Adrenal gland (tissue), 12 donors: ENCODE measurements around the gene POPDC2. TPM values are rescaled to one million over a fixed set of nuclear protein-coding genes. Genes with fewer than 3 reads are reported as not detected.
A peak's percentile ranks its signal among the peaks of the same experiment; 100 is the strongest.

Experiments
- DNase-seq, 7 donors: peaks; one replicate each; pipeline ENCODE4 v3.0.0-alpha.2; 2019 to 2020
- H3K27ac ChIP-seq, 5 donors: fragments of 200-600 bp; sonication (generic) in 4 of 5; 1 replicate in 3 of 5; 2 replicates in 2 of 5; pipeline versions ENCODE4 v1.5.1 to v1.8.0; 2016 to 2020; ENCODE audit warnings: mild to moderate bottlenecking in 1 of 5
- H3K27me3 ChIP-seq: fragments of 200-600 bp; 2 replicates; pipeline ENCODE4 v1.8.0; 2021
- H3K36me3 ChIP-seq, 2 donors: fragments of 200-600 bp; replicated peaks in 1 of 2; 1 replicate in 1 of 2; 2 replicates in 1 of 2; pipeline versions ENCODE4 v1.5.1 to v1.8.0; 2018 to 2022
- H3K4me1 ChIP-seq, 2 donors: fragments of 200-600 bp; replicated peaks in 1 of 2; 1 replicate in 1 of 2; 2 replicates in 1 of 2; pipeline versions ENCODE4 v1.5.1 to v1.8.0; 2018 to 2021
- H3K4me3 ChIP-seq, 4 donors: fragments of 200-600 bp; sonication (generic) in 3 of 4; one replicate each; pipeline ENCODE4 v1.5.1; 2016 to 2018
- H3K9me3 ChIP-seq, 3 donors: fragments of 200-600 bp; sonication (generic) in 1 of 3; replicated peaks in 1 of 3; 1 replicate in 2 of 3; 2 replicates in 1 of 3; pipeline versions ENCODE4 v1.5.1 to v1.8.0; 2016 to 2021
- POLR2A ChIP-seq, 2 donors: fragments of 450-650 bp; IDR thresholded peaks; one replicate each; pipeline ENCODE4 v1.6.1; 2017; ENCODE audit warnings: antibody characterized with exemption in 2 of 2, mild to moderate bottlenecking in 2 of 2, moderate library complexity in 1 of 2
- WGBS, 4 donors: extraction: QIAGEN DNeasy Blood & Tissue Kit in 2 of 4; methylation state at CpG; one replicate each; pipeline versions ENCODE4 v1.1.5 to v1.1.7; 2013 to 2017; 5-methylcytosine and 5-hydroxymethylcytosine counted together
- intact Hi-C, 2 donors: fragments of 100-400 bp; cut with DNase I; formaldehyde crosslinking; loops; one replicate each; pipeline versions ENCODE4 v1.14.1 to v1.15.0; 2022 to 2023
- polyA plus RNA-seq, 3 donors: library from polyadenylated mRNA; stranded (reverse); fragments of 200-250 nt in 2 of 3; fragments of 350-450 nt in 1 of 3; fragmentation: Illumina TruSeq in 1 of 3; extraction: RNeasy Lipid Tissue Mini Kit (QIAGEN cat#74804) in 1 of 3; gene quantifications; one replicate each; pipeline ENCODE4 v1.2.3, GENCODE V29; 2013 to 2014
- total RNA-seq, 9 donors: library from RNA; depleted of rRNA in 4 of 9; stranded (reverse); fragments of >200 nt in 4 of 9; fragments of 120-200 nt in 1 of 9; fragmentation: NEBNext Ultra II Directional in 1 of 9; extraction: Animal tissue kit (Norgen Biotek cat#: 25700) in 1 of 9; gene quantifications; one replicate each; pipeline versions ENCODE4 v1.1.0 to v1.2.4, GENCODE V29; 2013 to 2023
- TF ChIP-seq, protein P1 (sequence below), 6 experiments: fragments of 450-650 bp in 4 of 6; fragments of 200-600 bp in 2 of 6; sonication (generic) in 1 of 6; IDR thresholded peaks; 1 replicate in 5 of 6; 2 replicates in 1 of 6; pipeline versions ENCODE4 v1.5.1 to v1.8.0; 2016 to 2021; ENCODE audit warnings: antibody characterized with exemption in 6 of 6, mild to moderate bottlenecking in 2 of 6, moderate library complexity in 1 of 6
- donor health status: healthy with polysubstance abuse.
- donor health status: Bipolar disorder and iron deficiency.
- donor health status: DM: yes; HTN: yes; CAD: no.
- donor health status: DM: no; HTN: no; CAD: no.
- donor health status: DM: no; HTN: no; CAD: no.
- donor health status: DM: yes; HTN: yes; CAD: no.

POPDC2 gene
- total and polyA plus RNA-seq, 12 donors: 1.3 to 17.5 (median 3.3) TPM

DNA sequence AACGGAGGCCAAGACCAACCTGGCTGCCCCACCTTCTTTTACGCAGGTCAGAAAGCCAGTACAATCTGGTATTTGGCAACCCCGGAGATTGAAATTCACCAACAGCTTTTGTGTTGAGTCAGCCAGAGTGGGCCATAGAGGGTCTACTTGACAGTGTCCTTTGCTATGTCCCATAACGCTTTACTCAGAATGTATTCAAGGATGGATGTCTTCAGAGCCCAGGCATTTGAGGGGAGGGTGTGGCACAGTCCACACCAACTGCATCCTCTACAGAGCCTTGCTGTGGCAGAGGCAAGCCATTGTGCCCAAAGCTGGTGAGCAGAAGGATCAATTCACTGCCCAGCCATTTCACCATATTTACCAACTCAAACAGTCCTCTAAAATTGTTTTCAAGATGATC lies 44.3 kb downstream of the POPDC2 start:
- peak in 1 of 7 donors; percentile 35 for DNase-seq
- Histone ChIP-seq H3K27me3 (no peaks in the 10 kb centered on the region), H3K27ac (no peak overlapping the region), H3K4me1 (no peaks in the 10 kb centered on the region), H3K9me3 (no peaks in the 10 kb centered on the region), H3K36me3 (no peaks in the 10 kb centered on the region), H3K4me3 (no peak overlapping the region)
- TF ChIP-seq POLR2A (IDR thresholded peaks at IDR 0.05): no peak
- 81 to 94% (median 84%) methylated on average over 4 of the region's 4 CpGs for WGBS, 4 donors
- intact Hi-C loops: no loop called here

DNA sequence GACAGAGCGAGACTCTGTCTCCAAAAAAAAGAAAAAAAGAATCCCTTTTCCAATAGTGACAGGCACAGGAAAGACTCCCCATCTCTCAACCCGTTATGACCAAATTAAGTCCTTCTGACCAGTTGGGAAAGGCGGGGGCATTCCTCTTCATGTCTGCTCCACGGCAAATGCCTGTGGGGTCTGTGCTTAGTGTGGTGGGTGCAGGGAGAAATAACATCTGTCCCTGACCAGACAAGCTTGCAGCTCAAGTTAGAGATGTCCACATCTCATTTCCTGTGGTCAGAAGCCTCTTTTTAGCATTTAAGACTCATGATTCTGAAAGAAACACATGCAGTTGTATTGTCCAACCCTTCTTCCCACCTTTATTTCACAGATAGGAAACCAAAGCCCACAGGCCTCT lies 46.5 kb downstream of the POPDC2 start:
- H3K9me3 ChIP-seq: no peaks in the 10 kb centered on the region
- 90 to 97% (median 95%) methylated on average over 4 of the region's 4 CpGs for WGBS, 4 donors
- H3K4me1 ChIP-seq: no peaks in the 10 kb centered on the region
- H3K27me3 ChIP-seq: no peaks in the 10 kb centered on the region
- TF ChIP-seq POLR2A (IDR thresholded peaks at IDR 0.05): no peak
- TF ChIP-seq, protein P1, sequence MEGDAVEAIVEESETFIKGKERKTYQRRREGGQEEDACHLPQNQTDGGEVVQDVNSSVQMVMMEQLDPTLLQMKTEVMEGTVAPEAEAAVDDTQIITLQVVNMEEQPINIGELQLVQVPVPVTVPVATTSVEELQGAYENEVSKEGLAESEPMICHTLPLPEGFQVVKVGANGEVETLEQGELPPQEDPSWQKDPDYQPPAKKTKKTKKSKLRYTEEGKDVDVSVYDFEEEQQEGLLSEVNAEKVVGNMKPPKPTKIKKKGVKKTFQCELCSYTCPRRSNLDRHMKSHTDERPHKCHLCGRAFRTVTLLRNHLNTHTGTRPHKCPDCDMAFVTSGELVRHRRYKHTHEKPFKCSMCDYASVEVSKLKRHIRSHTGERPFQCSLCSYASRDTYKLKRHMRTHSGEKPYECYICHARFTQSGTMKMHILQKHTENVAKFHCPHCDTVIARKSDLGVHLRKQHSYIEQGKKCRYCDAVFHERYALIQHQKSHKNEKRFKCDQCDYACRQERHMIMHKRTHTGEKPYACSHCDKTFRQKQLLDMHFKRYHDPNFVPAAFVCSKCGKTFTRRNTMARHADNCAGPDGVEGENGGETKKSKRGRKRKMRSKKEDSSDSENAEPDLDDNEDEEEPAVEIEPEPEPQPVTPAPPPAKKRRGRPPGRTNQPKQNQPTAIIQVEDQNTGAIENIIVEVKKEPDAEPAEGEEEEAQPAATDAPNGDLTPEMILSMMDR (IDR thresholded peaks at IDR 0.05): no peak
- no peaks in the 10 kb centered on the region for H3K36me3 ChIP-seq
- intact Hi-C loops: no loop called here
- H3K27ac ChIP-seq: no peak overlapping the region
- no peak for DNase-seq
- no peak overlapping the region for H3K4me3 ChIP-seq

DNA sequence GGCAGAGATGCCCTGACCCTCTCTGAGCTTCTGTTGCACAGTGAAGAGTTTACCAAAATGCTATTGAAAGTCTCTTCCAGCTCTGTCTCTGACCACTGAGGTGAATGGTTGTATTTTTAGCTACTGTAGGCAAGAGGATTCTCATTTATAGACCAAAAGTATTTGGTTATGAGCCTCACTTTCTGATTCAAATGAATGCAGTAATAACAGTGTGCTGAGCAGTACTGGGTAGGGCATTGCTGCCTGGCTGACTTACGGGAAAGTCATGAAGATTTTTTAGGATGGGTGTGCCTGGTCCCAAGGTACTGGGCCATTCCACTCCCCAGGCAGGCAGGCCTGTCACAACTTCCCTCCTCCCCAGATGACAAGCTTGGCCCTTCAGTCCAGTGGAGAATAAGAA lies 47.2 kb downstream of the POPDC2 start:
- Histone ChIP-seq H3K4me1 (no peaks in the 10 kb centered on the region), H3K4me3 (no peak overlapping the region), H3K27me3 (no peaks in the 10 kb centered on the region), H3K36me3 (no peaks in the 10 kb centered on the region), H3K27ac (no peak overlapping the region), H3K9me3 (no peaks in the 10 kb centered on the region)
- intact Hi-C loops: no loop called here
- TF ChIP-seq, protein P1 (IDR thresholded peaks at IDR 0.05): no peak
- no peak for TF ChIP-seq POLR2A (IDR thresholded peaks at IDR 0.05)
- DNase-seq: no peak
- 92 to 100% (median 98%) methylated on average over 1 of the region's 1 CpG for WGBS, 4 donors

DNA sequence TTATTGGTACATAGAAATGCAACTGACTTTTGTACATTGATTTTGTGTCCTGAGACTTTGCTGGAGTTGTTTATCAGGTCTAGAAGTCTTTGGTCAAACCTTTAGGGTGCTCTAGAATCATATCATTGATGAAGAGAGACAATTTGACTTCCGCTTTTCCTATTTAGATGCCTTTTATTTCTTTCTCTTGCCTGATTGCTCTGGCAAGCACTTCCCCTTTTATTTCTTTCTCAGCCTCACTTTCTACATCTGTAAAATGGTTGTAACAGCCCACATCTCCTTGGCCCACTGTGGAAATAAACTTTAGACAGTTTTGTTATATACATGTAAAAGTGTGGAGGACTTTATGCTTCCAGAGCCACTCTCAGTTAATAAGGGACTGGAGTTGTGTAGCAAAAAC lies 48.7 kb downstream of the POPDC2 start:
- Histone ChIP-seq H3K27ac (no peak overlapping the region), H3K4me3 (no peak overlapping the region), H3K9me3 (no peaks in the 10 kb centered on the region), H3K4me1 (no peaks in the 10 kb centered on the region), H3K27me3 (no peaks in the 10 kb centered on the region), H3K36me3 (no peaks in the 10 kb centered on the region)
- TF ChIP-seq, protein P1 (IDR thresholded peaks at IDR 0.05): no peak
- TF ChIP-seq POLR2A (IDR thresholded peaks at IDR 0.05): no peak
- intact Hi-C loops: no loop called here
- 81 to 94% (median 87%) methylated on average over 1 of the region's 1 CpG for WGBS, 4 donors
- no peak for DNase-seq

DNA sequence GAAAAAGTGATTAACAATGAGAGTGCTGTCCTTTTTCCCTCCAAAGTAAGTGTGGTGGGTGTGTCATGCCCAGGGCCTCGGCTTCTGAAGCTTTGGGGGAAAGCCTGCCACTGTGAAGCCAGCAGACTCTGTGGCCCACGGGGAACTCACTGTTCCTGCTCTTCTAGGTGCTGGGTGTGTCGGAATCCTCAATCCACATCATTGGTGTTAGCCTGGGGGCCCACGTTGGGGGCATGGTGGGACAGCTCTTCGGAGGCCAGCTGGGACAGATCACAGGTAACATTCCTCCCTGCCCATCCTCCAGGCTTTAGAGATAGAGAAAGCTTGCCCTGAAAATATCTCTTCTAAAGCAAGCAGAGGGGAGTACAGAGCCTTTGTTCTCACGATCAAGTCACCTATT lies 51.1 kb downstream of the POPDC2 start:
- H3K9me3 ChIP-seq: no peaks in the 10 kb centered on the region
- H3K27me3 ChIP-seq: no peaks in the 10 kb centered on the region
- 61 to 81% (median 66%) methylated on average over 6 of the region's 6 CpGs for WGBS, 4 donors
- DNase-seq: no peak
- no peaks in the 10 kb centered on the region for H3K4me1 ChIP-seq
- no peaks in the 10 kb centered on the region for H3K36me3 ChIP-seq
- intact Hi-C loops: loop anchor here in 1 of 2 donors (10.0 kb wide), 1 partner anchor 66 kb away; the partner anchor contains the start of gene COX17
- no peak for TF ChIP-seq POLR2A (IDR thresholded peaks at IDR 0.05)
- TF ChIP-seq, protein P1 (IDR thresholded peaks at IDR 0.05): no peak
- no peak overlapping the region for H3K27ac ChIP-seq
- no peak overlapping the region for H3K4me3 ChIP-seq
